Kidney glomerular epithelial cell (primary cell): ENCODE measurements around the gene CLUH.

Source experiments
- DNase-seq: peaks from one replicate; lab custom pipeline; 2025; lab: John Stamatoyannopoulos, UW

Gene CLUH

GRCh38 chr17:2711608-2712299 is at the start of gene CLUH:
CLUH (minus strand) TSS chr17:2711764; CDS start chr17:2711661, 103 bp downstream.
- DNase-seq = peak; percentile 89

- no peak for DNase-seq
These were observed 47.3 kb upstream of the CLUH start for GRCh38 chr17:2758870-2759269.

DNA sequence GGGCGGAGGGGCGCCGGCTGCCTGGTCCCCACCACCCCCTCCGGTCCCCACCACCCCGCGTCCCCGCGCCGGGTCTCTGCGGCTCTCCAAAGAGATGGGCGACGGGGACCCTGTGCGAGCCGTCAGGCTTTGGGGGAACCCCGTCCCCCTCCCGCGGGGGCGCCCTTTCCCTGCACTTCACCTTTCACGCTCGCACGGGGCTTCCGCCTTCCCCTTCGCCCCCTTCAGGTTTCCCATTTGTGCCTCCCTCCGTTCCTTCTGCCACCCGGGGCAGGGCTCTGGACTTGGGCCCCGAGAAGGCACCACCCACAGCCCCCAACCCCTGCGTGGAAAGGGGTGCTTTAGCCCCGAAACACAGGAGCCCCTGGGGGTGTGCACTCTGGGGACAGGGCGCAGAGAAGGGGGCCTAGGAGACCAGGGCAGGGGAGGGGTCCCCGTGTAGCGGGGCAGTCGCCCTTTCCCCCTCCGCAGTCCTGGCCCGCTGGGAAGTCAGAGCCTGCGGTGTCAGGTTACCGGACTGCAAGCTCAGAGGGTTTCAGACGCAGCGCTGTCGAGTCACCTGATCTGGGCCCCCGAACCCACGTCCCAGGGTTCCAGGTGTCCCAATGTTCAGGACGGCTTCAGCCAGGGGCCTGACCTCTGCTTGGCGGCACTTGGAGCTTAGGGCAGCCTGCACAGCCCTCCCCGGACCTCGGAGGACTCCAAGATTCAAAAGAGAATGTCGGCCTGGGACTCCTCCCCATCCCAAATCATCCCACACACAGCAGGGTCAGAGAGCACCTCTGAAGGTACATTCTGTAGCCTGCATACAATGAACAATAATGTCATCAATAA is 44.5 kb upstream of the CLUH start:
- no peak for DNase-seq

DNA sequence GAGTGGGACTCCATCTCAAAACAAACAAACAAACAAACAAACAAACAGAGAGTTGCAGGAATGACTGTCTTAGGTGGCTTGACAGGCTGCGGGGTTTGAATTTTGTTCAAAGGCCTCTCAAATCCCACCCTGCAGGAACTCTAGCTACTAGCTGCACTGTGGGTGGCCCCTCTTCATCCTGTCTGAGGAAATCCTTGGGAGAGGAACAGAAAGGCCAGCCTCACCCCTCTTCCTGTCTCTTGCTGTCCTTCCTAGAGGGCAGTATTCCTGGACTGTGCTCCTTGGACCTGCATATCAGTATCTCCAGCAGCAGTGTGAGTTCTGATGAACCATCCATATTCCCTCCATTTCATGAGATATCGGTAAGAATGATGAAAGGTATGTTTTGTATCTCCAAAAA is 39.9 kb upstream of the CLUH start:
- no peak for DNase-seq

DNA sequence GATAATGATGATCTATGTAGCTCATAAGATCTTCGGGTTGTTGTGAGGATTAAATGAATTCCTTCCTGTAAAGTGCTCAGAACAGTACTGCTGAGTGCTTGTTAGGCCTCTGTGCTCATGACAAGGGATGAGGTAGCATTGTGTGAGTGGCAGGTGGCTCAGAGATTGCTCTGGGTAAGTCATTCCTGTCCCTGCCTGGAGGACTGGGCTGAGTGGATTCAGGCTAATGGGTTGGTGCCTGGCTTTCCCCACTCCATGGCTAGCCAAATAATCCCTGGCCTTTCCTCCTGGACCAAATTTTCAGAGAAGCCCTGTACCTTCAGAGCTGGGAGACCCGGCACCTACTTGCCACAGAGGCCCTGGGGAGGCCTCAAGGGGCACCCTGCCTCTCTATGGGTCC is 39.2 kb upstream of the CLUH start:
- no peak for DNase-seq

DNA sequence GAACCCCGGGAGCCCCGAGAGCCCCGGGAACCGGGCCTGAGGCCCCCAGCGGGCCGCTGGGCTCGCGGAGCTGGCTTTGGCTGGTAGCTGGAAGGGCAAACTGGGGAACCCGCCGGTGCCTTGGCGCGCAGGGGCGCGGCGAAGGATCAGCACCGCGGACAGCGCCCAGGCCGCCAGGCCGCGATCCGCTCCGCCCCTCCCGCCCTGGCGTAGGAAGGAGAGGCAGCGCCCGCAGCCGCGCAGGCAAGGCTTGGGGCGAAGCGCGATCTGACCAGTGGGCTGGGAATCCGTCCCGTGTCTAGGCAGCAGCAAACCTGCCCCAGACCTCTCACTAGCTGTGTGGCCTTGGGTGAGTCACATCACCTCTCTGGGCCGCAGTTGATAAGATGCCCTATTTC is 38.2 kb upstream of the CLUH start:
- peak; percentile 8 for DNase-seq

- DNase-seq = no peak
These were observed 37.7 kb upstream of the CLUH start, which contains the start of gene CCDC92B for GRCh38 chr17:2749058-2749783. CCDC92B (minus strand) TSS chr17:2749652; CDS start chr17:2735145, 14,507 bp downstream.

DNA sequence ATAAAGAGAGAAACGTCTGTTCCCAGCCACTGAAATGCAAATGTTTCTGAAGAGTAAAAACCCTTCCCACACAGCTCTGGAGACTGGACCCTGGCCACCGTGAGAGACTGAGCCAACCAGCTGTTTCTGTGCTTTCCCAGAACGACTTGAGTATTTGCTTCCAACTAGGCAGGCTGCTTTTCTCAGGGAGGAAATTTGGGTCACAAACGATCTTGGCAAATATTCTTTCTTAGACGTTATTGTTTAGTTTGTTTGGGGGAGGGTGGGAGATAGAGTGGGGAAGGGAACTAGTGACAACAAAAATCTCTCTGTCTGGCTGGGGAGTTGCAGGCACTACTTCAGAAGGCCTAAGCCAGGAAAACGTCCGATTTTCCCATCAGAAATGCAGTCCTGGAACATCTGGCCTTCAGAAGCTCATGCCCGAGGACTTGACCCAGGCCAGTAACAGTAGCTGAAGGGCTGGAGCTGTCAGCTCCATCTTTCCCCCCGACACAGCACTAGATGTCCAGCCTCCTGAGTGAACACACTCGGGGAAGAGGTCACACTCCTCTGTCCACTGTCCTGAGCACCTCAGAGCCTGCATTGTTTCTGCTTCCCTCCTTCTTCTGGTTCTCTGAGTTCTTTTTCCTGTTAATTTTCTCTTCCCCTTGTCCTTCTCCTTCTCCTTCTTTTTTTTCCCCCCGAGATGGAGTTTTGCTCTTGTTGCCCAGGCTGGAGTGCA is 33.9 kb upstream of the CLUH start:
- no peak for DNase-seq

GRCh38 chr17:2737693-2738092 is 26.1 kb upstream of the CLUH start:
- DNase-seq = no peak

GRCh38 chr17:2736956-2737355 is 25.4 kb upstream of the CLUH start:
- DNase-seq = no peak

DNA sequence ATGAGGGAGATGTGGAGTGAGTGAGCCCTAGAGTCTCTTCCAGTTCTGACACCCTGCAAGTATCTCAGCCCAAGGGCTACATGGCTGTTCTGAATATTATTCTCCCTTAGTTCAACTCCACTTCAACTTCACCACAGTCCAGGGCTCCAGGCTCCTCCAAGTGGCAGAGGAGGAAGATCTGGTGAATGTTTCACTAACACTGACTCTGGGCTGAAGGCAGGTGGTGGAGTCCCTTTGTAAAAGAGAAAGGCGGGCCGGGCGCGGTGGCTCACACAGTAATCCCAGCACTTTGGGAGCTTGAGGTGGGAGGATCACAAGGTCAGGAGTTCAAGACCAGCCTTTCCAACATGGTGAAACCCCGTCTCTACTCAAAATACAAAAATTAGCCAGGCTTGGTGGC is 24.3 kb upstream of the CLUH start:
- no peak for DNase-seq

GRCh38 chr17:2734939-2735338 is 23.4 kb upstream of the CLUH start:
- DNase-seq = no peak

GRCh38 chr17:2731807-2732206 is 20.2 kb upstream of the CLUH start:
- DNase-seq = no peak

GRCh38 chr17:2730764-2731353 is 19.3 kb upstream of the CLUH start:
- no peak for DNase-seq

GRCh38 chr17:2724784-2725164 is 13.2 kb upstream of the CLUH start:
- DNase-seq = no peak

- no peak for DNase-seq
These were observed 12.6 kb upstream of the CLUH start for GRCh38 chr17:2723997-2724783.

GRCh38 chr17:2723505-2723996 is 12.0 kb upstream of the CLUH start:
- DNase-seq = no peak

GRCh38 chr17:2722611-2723010 is 11.0 kb upstream of the CLUH start:
- no peak for DNase-seq

- no peak for DNase-seq
These were observed 10.0 kb upstream of the CLUH start for GRCh38 chr17:2721603-2722002.

DNA sequence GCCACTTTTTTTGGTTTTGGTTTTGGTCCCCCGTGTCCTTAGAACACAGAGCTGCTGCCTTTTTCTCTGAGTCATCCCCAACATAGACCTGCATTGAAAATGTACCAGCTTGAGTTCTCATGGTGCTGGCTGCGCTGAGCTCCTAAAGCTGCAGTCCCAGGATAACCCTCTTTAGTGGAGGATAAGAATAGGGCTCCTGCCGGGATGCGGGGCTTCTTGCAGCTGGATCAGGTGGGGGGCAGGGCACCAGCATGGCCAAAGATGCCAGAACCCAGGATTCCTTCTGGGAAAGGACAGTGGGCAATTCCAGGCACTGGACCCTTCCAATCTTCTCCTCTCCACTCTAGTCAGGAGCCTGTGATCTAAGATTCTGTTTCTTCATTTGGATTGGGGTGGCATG is 8.3 kb upstream of the CLUH start:
- DNase-seq = no peak
